Fibroblast of skin of back (primary cell): ENCODE measurements around the gene RPL19.
"Not testable (repeated sequence)": the region's sequence is repeated elsewhere in the genome, so short reads cannot be mapped to it uniquely, and the experiment has no call there.

ENCODE experiments used
- DNase-seq: peaks from one replicate; pipeline ENCODE4 v3.0.0-alpha.2; 2013

RPL19 gene

GRCh38 chr17:39244600-39245570 lies 44.8 kb downstream of the RPL19 start:
- peak; percentile 75 for DNase-seq

GRCh38 chr17:39246274-39246673 lies 46.2 kb downstream of the RPL19 start:
- DNase-seq: no peak

- not testable (repeated sequence) for DNase-seq
These were observed 50.0 kb downstream of the RPL19 start for GRCh38 chr17:39250076-39250475.

- DNase-seq: no peak
These were observed 51.9 kb downstream of the RPL19 start for GRCh38 chr17:39251997-39252396.

DNA sequence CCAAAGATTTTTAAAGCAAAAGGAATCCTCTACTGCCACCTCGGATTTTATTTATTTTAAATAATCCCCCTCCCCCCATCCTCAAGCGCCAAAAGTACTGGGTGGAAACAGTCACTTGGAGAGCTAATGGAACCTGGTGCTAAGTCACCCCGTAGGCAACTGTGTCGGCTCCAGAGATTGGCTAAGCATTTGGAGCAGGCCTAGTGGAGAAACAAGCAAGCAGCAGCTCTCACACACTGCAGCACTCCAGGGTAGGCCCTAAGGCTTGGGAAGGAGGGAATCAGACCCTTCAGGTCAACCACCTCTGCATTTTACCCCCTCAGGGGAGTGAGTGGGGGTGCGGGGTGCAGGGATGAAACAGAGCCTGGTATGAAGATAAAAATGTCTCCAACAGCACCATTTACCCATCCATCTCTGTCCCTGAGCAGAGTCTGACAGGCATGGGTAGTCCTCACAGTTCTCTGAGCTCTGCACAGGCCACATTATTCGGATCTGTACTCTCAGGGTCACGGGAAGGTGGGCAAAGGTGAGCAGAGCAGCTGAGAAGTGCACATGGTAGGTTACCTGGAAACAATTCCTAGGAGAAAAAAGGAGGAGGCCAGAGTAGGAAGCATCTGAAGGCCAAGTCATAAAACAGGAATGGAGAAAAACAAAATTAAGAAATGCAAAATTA lies 52.8 kb downstream of the RPL19 start:
- no peak for DNase-seq
